ENCODE measurements around the gene LMF1. TPM values are rescaled to one million over a fixed set of nuclear protein-coding genes. Genes with fewer than 3 reads are reported as not detected.
"Not testable (repeated sequence)": the region's sequence is repeated elsewhere in the genome, so short reads cannot be mapped to it uniquely, and the experiment has no call there.

Gene LMF1
- total RNA-seq, 1 experiment from 2014 or later: 7.1 TPM

GRCh38 chr16:964356-965035, 6.3 kb downstream of the LMF1 start:
- Histone ChIP-seq H3K27me3 (ENCODE audit: control insufficient read depth, insufficient read depth, low read length) (no peaks in the 10 kb centered on the region), H3K36me3 (replicated peaks; ENCODE audit: control insufficient read depth, insufficient read depth, low read length) (no peaks in the 10 kb centered on the region), H3K4me3 (ENCODE audit: insufficient read depth, low read depth, low read length) (no peak overlapping the region)
- DNase-seq: no peak

- no peaks in the 10 kb centered on the region for H3K36me3 ChIP-seq (replicated peaks; ENCODE audit: control insufficient read depth, insufficient read depth, low read length)
- no peaks in the 10 kb centered on the region for H3K27me3 ChIP-seq (ENCODE audit: control insufficient read depth, insufficient read depth, low read length)
- no peak for DNase-seq
- H3K4me3 ChIP-seq (ENCODE audit: insufficient read depth, low read depth, low read length): no peak overlapping the region
Measured at GRCh38 chr16:963913-964312, 6.9 kb downstream of the LMF1 start.

- Histone ChIP-seq H3K36me3 (replicated peaks; ENCODE audit: control insufficient read depth, insufficient read depth, low read length) (no peaks in the 10 kb centered on the region), H3K27me3 (ENCODE audit: control insufficient read depth, insufficient read depth, low read length) (no peaks in the 10 kb centered on the region), H3K4me3 (ENCODE audit: insufficient read depth, low read depth, low read length) (no peak overlapping the region)
- no peak for DNase-seq
Measured at GRCh38 chr16:962901-963814, 7.6 kb downstream of the LMF1 start.

GRCh38 chr16:962366-962765, 8.4 kb downstream of the LMF1 start:
- Histone ChIP-seq H3K27me3 (ENCODE audit: control insufficient read depth, insufficient read depth, low read length) (no peaks in the 10 kb centered on the region), H3K36me3 (replicated peaks; ENCODE audit: control insufficient read depth, insufficient read depth, low read length) (no peaks in the 10 kb centered on the region), H3K4me3 (ENCODE audit: insufficient read depth, low read depth, low read length) (no peak overlapping the region)
- no peak for DNase-seq

- Histone ChIP-seq H3K27me3 (ENCODE audit: control insufficient read depth, insufficient read depth, low read length) (no peaks in the 10 kb centered on the region), H3K36me3 (replicated peaks; ENCODE audit: control insufficient read depth, insufficient read depth, low read length) (no peaks in the 10 kb centered on the region), H3K4me3 (ENCODE audit: insufficient read depth, low read depth, low read length) (no peak overlapping the region)
- no peak for DNase-seq
Measured at GRCh38 chr16:959232-960040, 11.3 kb downstream of the LMF1 start.

- H3K36me3 ChIP-seq (replicated peaks; ENCODE audit: control insufficient read depth, insufficient read depth, low read length); H3K27me3 ChIP-seq (ENCODE audit: control insufficient read depth, insufficient read depth, low read length); H3K4me3 ChIP-seq (ENCODE audit: insufficient read depth, low read depth, low read length); DNase-seq: not testable (repeated sequence)
Measured at GRCh38 chr16:955766-956165, 15.0 kb downstream of the LMF1 start.

- not testable (repeated sequence) for H3K36me3 ChIP-seq (replicated peaks; ENCODE audit: control insufficient read depth, insufficient read depth, low read length); H3K27me3 ChIP-seq (ENCODE audit: control insufficient read depth, insufficient read depth, low read length); H3K4me3 ChIP-seq (ENCODE audit: insufficient read depth, low read depth, low read length); DNase-seq
Measured at GRCh38 chr16:953818-954217, 17.0 kb downstream of the LMF1 start.

GRCh38 chr16:952321-952720, 18.5 kb downstream of the LMF1 start:
- Histone ChIP-seq H3K27me3 (ENCODE audit: control insufficient read depth, insufficient read depth, low read length) (no peaks in the 10 kb centered on the region), H3K4me3 (ENCODE audit: insufficient read depth, low read depth, low read length) (no peak overlapping the region)

GRCh38 chr16:951660-952301, 19.0 kb downstream of the LMF1 start:
- no peaks in the 10 kb centered on the region for H3K27me3 ChIP-seq (ENCODE audit: control insufficient read depth, insufficient read depth, low read length)
- no peaks in the 10 kb centered on the region for H3K36me3 ChIP-seq (replicated peaks; ENCODE audit: control insufficient read depth, insufficient read depth, low read length)
- no peak for DNase-seq
- no peak overlapping the region for H3K4me3 ChIP-seq (ENCODE audit: insufficient read depth, low read depth, low read length)

More at GRCh38 chr16:952321-952720, 18.5 kb downstream of the LMF1 start:
- DNase-seq: no peak
- no peaks in the 10 kb centered on the region for H3K36me3 ChIP-seq (replicated peaks; ENCODE audit: control insufficient read depth, insufficient read depth, low read length)

GRCh38 chr16:950733-951573, 19.8 kb downstream of the LMF1 start:
- H3K4me3 ChIP-seq (ENCODE audit: insufficient read depth, low read depth, low read length): not testable (repeated sequence)

GRCh38 chr16:948767-949166, 22.0 kb downstream of the LMF1 start:
- not testable (repeated sequence) for H3K27me3 ChIP-seq (ENCODE audit: control insufficient read depth, insufficient read depth, low read length); H3K4me3 ChIP-seq (ENCODE audit: insufficient read depth, low read depth, low read length); H3K36me3 ChIP-seq (replicated peaks; ENCODE audit: control insufficient read depth, insufficient read depth, low read length); DNase-seq

More at GRCh38 chr16:950733-951573, 19.8 kb downstream of the LMF1 start:
- not testable (repeated sequence) for H3K36me3 ChIP-seq (replicated peaks; ENCODE audit: control insufficient read depth, insufficient read depth, low read length); H3K27me3 ChIP-seq (ENCODE audit: control insufficient read depth, insufficient read depth, low read length); DNase-seq

- not testable (repeated sequence) for DNase-seq; H3K36me3 ChIP-seq (replicated peaks; ENCODE audit: control insufficient read depth, insufficient read depth, low read length)
Measured at GRCh38 chr16:947922-948303, 22.9 kb downstream of the LMF1 start.

GRCh38 chr16:947255-947921, 23.4 kb downstream of the LMF1 start:
- Histone ChIP-seq H3K36me3 (replicated peaks; ENCODE audit: control insufficient read depth, insufficient read depth, low read length) (no peaks in the 10 kb centered on the region), H3K4me3 (ENCODE audit: insufficient read depth, low read depth, low read length) (no peak overlapping the region), H3K27me3 (ENCODE audit: control insufficient read depth, insufficient read depth, low read length) (no peaks in the 10 kb centered on the region)
- no peak for DNase-seq

More at GRCh38 chr16:947922-948303, 22.9 kb downstream of the LMF1 start:
- H3K4me3 ChIP-seq (ENCODE audit: insufficient read depth, low read depth, low read length); H3K27me3 ChIP-seq (ENCODE audit: control insufficient read depth, insufficient read depth, low read length): not testable (repeated sequence)

Measured in H7 (cell line).